ENCODE data around the gene GPR157. TPM values are rescaled to one million over a fixed set of nuclear protein-coding genes. Genes with fewer than 3 reads are reported as not detected.

The GPR157 gene
- total RNA-seq, 1 donor from 2014 or later, result 1.6 TPM

DNA sequence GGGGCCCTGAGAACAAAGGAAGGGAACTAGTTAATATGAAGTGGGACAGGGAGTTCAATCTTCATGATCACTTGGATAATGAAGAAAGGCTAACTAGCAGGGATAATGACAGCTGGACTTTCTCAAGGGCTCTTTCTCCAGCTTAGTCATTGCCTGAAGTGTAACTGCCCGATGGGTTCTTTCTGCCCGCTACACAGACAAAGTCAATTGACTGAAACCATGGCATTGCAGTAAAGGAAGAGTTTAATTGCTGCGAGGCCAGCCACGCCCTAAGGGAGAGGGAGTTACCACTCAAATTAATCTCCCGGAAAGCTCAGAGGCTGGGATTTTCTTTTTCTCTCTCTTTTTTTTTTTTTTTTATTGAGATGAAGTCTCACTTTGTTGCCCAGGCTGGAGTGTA lies 42.9 kb downstream of the GPR157 start:
- no peaks in the 10 kb centered on the region for H3K27me3 ChIP-seq
- TF ChIP-seq EZH2phosphoT487 (IDR thresholded peaks at IDR 0.05) (no peak), EZH2 (IDR thresholded peaks at IDR 0.05) (no peak)
- TF ChIP-seq, protein P1, sequence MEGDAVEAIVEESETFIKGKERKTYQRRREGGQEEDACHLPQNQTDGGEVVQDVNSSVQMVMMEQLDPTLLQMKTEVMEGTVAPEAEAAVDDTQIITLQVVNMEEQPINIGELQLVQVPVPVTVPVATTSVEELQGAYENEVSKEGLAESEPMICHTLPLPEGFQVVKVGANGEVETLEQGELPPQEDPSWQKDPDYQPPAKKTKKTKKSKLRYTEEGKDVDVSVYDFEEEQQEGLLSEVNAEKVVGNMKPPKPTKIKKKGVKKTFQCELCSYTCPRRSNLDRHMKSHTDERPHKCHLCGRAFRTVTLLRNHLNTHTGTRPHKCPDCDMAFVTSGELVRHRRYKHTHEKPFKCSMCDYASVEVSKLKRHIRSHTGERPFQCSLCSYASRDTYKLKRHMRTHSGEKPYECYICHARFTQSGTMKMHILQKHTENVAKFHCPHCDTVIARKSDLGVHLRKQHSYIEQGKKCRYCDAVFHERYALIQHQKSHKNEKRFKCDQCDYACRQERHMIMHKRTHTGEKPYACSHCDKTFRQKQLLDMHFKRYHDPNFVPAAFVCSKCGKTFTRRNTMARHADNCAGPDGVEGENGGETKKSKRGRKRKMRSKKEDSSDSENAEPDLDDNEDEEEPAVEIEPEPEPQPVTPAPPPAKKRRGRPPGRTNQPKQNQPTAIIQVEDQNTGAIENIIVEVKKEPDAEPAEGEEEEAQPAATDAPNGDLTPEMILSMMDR (IDR thresholded peaks at IDR 0.05), result no peak
- no peaks in the 10 kb centered on the region for H3K4me1 ChIP-seq
- no peak overlapping the region for H3K4me3 ChIP-seq
- no peaks in the 10 kb centered on the region for H3K79me2 ChIP-seq (ENCODE audit: low read depth)
- Mint-ChIP-seq H3K27me3 (ENCODE audit: insufficient read depth, low read depth) (peaks cover 5% of the 10 kb centered on the region), H3K9me3 (peaks cover 9% of the 10 kb centered on the region), H3K36me3 (no peaks in the 10 kb centered on the region), H3K27ac (no peak overlapping the region), H3K4me3 (no peak overlapping the region), H3K4me1 (peaks cover 4% of the 10 kb centered on the region)
- no peak for DNase-seq (ENCODE audit: low spot score)
- H3F3A ChIP-seq (ENCODE audit: low read depth), result no peaks in the 10 kb centered on the region
- H4K20me1 ChIP-seq (ENCODE audit: low read depth), result no peaks in the 10 kb centered on the region
- no peak overlapping the region for H3K4me2 ChIP-seq
- no peaks in the 10 kb centered on the region for H3K9me3 ChIP-seq (ENCODE audit: low read depth)
- H3K9ac ChIP-seq, result no peak overlapping the region
- no peak overlapping the region for H2AFZ ChIP-seq (replicated peaks)
- H3K36me3 ChIP-seq, result no peaks in the 10 kb centered on the region
- H3K27ac ChIP-seq, result no peak overlapping the region

DNA sequence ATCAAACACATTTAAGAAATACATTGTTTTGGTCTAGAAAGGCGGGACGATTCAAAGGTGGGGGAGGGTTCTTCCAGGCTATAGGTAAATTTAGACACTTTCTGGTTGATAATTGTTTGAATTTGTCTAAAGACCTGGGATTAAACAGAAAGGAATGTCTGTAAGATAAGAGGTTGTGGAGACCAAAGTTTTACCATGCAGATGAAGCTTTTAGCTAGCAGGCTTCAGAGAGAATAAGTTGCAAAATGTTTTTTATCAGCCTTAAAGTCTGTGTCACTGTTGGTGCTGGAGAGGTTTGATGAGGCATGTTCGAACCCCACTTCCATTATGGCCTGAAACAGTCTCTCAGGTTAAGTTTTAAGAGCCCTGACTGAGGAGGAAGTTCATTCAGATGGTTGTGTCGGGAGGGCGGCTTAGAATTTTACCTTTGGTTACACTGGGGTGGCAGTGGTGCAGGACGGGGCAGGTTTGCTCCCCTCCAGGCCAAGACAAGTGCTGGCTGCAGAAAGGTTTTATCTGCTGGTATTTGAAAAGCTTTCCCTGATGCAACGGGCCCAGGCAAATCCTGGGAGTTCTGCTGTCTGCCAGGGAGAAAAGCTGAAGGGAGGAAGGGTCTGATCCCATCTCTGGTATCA lies 43.5 kb downstream of the GPR157 start:
- Mint-ChIP-seq H3K27me3 (ENCODE audit: insufficient read depth, low read depth) (peaks cover 5% of the 10 kb centered on the region), H3K9me3 (peaks cover 9% of the 10 kb centered on the region), H3K27ac (no peak overlapping the region), H3K4me1 (peaks cover 5% of the 10 kb centered on the region), H3K4me3 (no peak overlapping the region), H3K36me3 (no peaks in the 10 kb centered on the region)
- DNase-seq (ENCODE audit: low spot score), result no peak
- no peaks in the 10 kb centered on the region for H3K27me3 ChIP-seq
- no peak overlapping the region for H3K4me2 ChIP-seq
- H4K20me1 ChIP-seq (ENCODE audit: low read depth), result no peaks in the 10 kb centered on the region
- no peaks in the 10 kb centered on the region for H3F3A ChIP-seq (ENCODE audit: low read depth)
- no peak overlapping the region for H3K27ac ChIP-seq
- H3K79me2 ChIP-seq (ENCODE audit: low read depth), result no peaks in the 10 kb centered on the region
- H3K9me3 ChIP-seq (ENCODE audit: low read depth), result no peaks in the 10 kb centered on the region
- H3K4me1 ChIP-seq, result no peaks in the 10 kb centered on the region
- H3K9ac ChIP-seq, result no peak overlapping the region
- TF ChIP-seq EZH2 (IDR thresholded peaks at IDR 0.05) (no peak), EZH2phosphoT487 (IDR thresholded peaks at IDR 0.05) (no peak)
- TF ChIP-seq, protein P1 (IDR thresholded peaks at IDR 0.05), result no peak
- H3K36me3 ChIP-seq, result no peaks in the 10 kb centered on the region
- no peak overlapping the region for H3K4me3 ChIP-seq
- H2AFZ ChIP-seq (replicated peaks), result no peak overlapping the region

DNA sequence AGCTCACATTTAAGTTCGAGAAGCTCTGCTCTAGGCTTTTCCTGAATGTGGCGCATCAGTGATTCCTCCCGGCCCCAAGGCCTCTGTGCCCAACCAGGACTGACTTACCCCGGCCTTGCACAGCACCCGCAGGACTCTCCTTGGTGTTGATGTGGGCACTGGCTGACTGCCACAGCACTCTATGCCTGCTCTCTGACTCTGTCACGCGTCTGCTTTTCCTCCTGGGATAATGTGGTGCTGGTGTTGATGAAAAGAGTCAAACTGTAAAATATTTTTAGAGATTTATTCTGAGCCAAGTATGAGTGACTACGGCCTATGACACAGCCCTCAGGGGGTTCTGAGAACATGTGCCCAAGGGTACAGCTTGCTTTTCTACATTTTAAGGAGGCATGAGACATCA lies 44.0 kb downstream of the GPR157 start:
- Histone ChIP-seq H3F3A (ENCODE audit: low read depth) (no peaks in the 10 kb centered on the region), H3K4me1 (no peaks in the 10 kb centered on the region), H3K36me3 (no peaks in the 10 kb centered on the region), H3K27me3 (no peaks in the 10 kb centered on the region), H3K79me2 (ENCODE audit: low read depth) (no peaks in the 10 kb centered on the region), H3K9me3 (ENCODE audit: low read depth) (no peaks in the 10 kb centered on the region), H3K4me3 (no peak overlapping the region), H3K27ac (no peak overlapping the region), H3K9ac (no peak overlapping the region), H4K20me1 (ENCODE audit: low read depth) (no peaks in the 10 kb centered on the region), H2AFZ (replicated peaks) (no peak overlapping the region), H3K4me2 (no peak overlapping the region)
- Mint-ChIP-seq H3K4me1 (peaks cover 6% of the 10 kb centered on the region), H3K4me3 (no peak overlapping the region), H3K9me3 (peaks cover 9% of the 10 kb centered on the region), H3K27ac (peak overlapping the region; percentile 34), H3K36me3 (no peaks in the 10 kb centered on the region), H3K27me3 (ENCODE audit: insufficient read depth, low read depth) (peaks cover 5% of the 10 kb centered on the region)
- TF ChIP-seq EZH2 (IDR thresholded peaks at IDR 0.05) (no peak), EZH2phosphoT487 (IDR thresholded peaks at IDR 0.05) (no peak)
- TF ChIP-seq, protein P1 (IDR thresholded peaks at IDR 0.05), result no peak
- no peak for DNase-seq (ENCODE audit: low spot score)
